Activated CD8-positive, alpha-beta memory T cell treated with anti-CD3 and anti-CD28 coated beads for 36 hours (primary cell): ENCODE results near the gene FBLN1. TPM values are rescaled to one million over a fixed set of nuclear protein-coding genes. Genes with fewer than 3 reads are reported as not detected.
"Not testable (repeated sequence)": the region's sequence is repeated elsewhere in the genome, so short reads cannot be mapped to it uniquely, and the experiment has no call there.

Experiments
- CTCF ChIA-PET: fragments of 350-600 bp; sonication (Branson Sonifier 250); formaldehyde crosslinking; loops from one replicate; lab custom pipeline; 2021; ENCODE audit warnings: antibody characterized with exemption; lab: Charles Lee
- POLR2A ChIA-PET: fragments of 350-600 bp; sonication (Branson Sonifier 250); formaldehyde crosslinking; loops from one replicate; lab custom pipeline; 2021; ENCODE audit warnings: antibody characterized with exemption; lab: Charles Lee
- total RNA-seq, 2 experiments: library from RNA; stranded (reverse); gene quantifications; one replicate each; pipeline ENCODE4 v1.2.3, GENCODE V29; 2021

The FBLN1 gene
- total RNA-seq, 2 experiments from 2014 or later, result not detected

DNA sequence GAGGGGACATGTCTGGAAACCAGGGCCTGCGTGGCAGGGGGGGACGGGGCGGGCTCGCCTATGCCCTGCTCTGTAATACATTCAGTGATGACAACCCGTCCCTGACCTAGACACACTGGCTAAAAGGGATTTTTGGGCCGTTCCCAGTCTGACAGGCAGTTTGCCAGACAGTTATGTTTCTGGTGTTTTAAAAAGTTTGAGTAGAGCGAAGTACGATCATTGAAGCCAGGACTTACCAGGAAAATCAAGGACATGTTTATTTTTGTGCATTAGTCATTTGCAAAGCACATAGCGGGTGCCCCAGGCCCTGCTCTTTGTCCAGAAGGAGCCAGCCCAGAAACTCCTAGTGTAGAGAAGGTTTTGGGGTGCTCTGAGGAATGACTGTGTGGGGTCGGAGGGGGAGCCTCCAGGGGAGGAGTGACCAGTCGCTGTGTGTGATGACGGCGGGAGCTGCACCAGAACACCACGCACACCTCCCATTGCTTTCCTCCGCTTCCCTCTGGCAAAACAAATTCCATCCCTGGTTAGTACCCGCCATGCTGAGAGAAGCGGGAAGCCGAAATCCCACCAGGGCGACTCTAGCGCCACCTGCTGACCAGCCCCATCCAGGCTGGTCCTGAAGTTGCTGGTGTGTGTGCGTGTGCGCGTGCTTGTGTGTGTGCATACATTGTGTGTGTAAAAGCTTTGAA is 50.8 kb downstream of the FBLN1 start:
- ChIA-PET POLR2A (no interaction called here), CTCF (interaction anchor here (0.5 to 1.3 kb wide), 3 partner anchors 53 to 284 kb away, joined by 3 read pairs; no protein-coding TSS in a partner anchor)

DNA sequence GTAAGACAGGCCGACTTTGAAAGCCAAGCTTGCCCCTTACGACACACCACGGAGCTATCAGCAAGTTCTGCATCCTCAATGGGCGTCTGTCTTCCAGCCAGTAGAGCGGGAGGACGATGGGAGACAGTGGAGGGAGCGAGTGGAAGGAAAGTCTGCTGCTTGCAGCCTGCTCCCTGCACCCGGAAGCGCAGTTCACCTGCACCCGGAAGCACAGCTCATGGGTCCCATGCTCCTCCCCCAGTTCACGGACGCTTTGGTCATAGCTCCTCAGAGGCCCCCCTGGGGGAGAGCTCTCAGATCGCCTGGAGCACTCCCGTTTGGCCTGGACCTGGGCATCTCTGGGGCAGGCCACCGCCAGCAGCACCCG is 51.3 kb downstream of the FBLN1 start:
- ChIA-PET POLR2A (no interaction called here), CTCF (interaction anchor here (0.5 to 1.3 kb wide), 3 partner anchors 52 to 285 kb away, joined by 3 read pairs; no protein-coding TSS in a partner anchor)

GRCh38 chr22:45554861-45555260 is 52.2 kb downstream of the FBLN1 start:
- ChIA-PET CTCF (no interaction called here), POLR2A (no interaction called here)

- CTCF ChIA-PET, POLR2A ChIA-PET: not testable (repeated sequence)
Observed at GRCh38 chr22:45557926-45558325, 55.2 kb downstream of the FBLN1 start.

DNA sequence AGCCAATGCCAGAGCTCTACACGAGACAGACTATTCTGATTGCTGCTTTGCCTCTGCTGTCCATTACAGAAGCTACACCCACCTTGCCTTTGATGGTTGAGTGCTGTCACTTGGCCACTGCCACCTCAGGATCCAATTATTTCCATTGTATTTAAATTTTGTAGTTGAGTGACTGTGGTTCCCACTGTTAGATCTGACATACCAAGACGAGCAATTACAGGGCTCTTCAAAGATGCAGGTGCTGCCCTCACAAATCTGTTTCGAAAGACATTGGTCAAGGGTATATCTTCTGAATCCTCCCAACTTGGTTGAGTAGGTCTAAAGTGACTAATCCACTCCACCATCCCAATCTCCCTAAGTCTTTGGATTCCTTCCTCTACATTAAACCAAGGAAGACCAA is 57.4 kb downstream of the FBLN1 start:
- CTCF ChIA-PET, POLR2A ChIA-PET: not testable (repeated sequence)

DNA sequence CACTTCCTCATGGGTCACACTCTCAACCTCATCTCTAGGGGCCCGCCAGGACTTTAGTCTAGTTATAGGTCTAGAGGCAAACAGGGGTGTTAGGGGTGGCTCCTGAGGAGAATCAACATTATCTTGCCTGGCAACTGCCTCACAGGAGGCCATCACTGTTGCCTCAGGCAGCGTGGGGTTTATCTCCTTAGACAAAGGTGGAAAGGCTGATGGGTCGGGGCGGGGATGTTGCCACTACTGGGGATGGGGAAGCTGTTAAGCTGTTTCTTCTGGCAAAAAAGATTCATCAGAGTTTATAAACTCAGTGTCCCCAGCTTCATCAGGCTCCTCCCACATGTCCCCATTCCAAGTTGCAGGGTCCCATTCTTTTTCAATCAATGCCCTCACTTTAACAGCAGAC is 58.1 kb downstream of the FBLN1 start:
- POLR2A ChIA-PET, CTCF ChIA-PET: not testable (repeated sequence)

GRCh38 chr22:45562102-45562501 is 59.4 kb downstream of the FBLN1 start:
- ChIA-PET CTCF (no interaction called here), POLR2A (no interaction called here)

DNA sequence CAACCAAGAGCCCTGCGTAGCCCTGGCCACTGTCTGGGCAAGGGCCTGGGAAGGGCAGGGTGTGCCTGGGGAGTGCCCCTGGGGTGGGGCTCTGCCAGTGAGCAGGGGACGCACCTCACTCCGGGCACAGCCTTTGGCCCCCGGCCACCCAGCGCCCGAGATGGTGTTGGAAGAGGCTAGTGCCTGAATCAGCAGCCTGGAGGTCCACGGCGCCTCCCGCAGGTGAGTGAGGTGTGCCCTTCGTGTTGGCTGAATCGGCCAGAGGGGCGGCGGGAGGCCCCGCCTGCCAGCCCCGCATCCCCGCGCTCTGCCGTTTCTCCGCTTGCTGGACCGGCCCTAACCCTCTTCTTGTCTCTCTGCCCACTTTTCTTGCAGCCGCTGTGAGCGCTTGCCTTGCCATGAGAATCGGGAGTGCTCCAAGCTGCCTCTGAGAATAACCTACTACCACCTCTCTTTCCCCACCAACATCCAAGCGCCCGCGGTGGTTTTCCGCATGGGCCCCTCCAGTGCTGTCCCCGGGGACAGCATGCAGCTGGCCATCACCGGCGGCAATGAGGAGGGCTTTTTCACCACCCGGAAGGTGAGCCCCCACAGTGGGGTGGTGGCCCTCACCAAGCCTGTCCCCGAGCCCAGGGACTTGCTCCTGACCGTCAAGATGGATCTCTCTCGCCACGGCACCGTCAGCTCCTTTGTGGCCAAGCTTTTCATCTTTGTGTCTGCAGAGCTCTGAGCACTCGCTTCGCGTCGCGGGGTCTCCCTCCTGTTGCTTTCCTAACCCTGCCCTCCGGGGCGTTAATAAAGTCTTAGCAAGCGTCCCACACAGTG is 60.1 kb downstream of the FBLN1 start:
- POLR2A ChIA-PET, result no interaction called here
- CTCF ChIA-PET, result interaction anchor here (0.5 to 0.9 kb wide), 2 partner anchors 15 to 441 kb away, joined by 3 read pairs; no protein-coding TSS in a partner anchor

GRCh38 chr22:45563362-45564040 is 60.8 kb downstream of the FBLN1 start:
- CTCF ChIA-PET, result interaction anchor here (0.9 kb wide), 1 partner anchor 14 kb away, joined by 3 read pairs; no protein-coding TSS in a partner anchor

DNA sequence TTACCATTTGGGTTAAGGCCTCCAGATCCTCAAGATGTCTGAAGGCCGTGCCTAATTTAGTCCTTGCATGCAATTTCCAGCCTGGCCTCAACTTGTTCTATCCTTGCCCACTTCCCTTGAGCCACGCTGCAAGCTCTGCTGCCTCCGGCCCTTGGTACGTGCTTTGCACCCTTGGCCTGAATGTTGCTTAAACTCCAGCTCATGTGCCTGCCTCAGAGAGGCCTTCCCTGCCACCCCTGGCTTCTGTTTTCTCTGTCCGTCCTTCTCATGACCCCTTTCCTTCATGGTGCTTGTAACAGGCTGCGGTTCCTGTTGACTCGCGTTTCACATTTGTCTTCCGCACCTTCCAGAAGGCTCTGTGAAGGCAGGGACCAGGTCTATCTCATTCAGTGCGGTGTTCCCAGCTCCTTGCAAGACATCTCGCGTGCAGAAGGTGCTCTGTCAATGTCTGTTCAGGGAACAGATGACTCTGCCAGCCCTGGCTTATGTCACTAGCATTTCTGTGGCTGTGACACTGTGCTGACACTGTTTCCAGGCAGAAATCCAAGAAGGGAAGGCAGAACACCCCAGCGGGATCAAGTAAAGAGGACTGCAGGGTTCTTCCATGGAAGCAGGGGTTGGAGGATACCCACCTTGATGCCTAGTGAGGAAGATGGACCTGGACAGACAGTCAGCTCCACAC is 61.8 kb downstream of the FBLN1 start:
- CTCF ChIA-PET, result no interaction called here
- POLR2A ChIA-PET, result no interaction called here

More at GRCh38 chr22:45563362-45564040, 60.8 kb downstream of the FBLN1 start:
- POLR2A ChIA-PET, result no interaction called here

- ChIA-PET CTCF (no interaction called here), POLR2A (no interaction called here)
Observed at GRCh38 chr22:45565171-45565570, 62.5 kb downstream of the FBLN1 start.

DNA sequence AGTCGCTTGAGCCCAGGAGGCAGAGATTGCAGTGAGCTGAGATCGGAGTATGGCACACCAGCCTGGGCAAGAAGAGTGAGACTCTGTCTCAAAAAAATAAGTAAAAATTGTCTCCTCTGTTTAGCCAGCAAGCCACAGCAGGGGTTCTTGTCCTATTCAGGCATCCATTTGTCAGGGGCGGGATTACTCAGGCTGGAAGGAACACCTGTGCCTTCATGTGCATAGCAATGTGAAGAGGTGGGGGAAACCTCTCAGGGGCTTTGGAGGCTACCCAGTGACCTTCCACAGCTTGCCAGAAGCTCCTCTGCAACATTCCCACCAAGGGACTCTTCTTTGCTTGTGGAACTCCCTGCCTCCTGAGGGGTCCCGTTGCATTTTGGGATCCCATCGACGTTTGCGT is 63.3 kb downstream of the FBLN1 start:
- CTCF ChIA-PET, result no interaction called here

DNA sequence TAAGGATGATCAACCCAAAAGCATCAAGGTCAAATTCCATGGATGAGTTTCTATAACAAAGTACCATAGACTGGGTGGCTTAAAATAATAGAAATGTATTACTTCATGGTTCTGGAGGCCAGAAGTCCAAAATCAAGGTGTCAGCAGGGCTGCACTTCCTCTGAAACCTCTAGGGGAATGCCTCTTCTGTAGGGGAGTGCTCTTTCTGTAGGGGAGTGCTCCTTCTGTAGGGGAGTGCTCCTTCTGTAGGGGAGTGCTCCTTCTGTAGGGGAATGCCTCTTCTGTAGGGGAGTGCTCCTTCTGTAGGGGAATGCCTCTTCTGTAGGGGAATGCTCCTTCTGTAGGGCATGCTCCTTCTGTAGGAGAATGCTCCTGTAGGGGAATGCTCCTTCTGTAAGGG is 65.5 kb downstream of the FBLN1 start:
- CTCF ChIA-PET, result no interaction called here
- POLR2A ChIA-PET, result no interaction called here

More for the DNA sequence above, 63.3 kb downstream of the FBLN1 start:
- POLR2A ChIA-PET, result no interaction called here

DNA sequence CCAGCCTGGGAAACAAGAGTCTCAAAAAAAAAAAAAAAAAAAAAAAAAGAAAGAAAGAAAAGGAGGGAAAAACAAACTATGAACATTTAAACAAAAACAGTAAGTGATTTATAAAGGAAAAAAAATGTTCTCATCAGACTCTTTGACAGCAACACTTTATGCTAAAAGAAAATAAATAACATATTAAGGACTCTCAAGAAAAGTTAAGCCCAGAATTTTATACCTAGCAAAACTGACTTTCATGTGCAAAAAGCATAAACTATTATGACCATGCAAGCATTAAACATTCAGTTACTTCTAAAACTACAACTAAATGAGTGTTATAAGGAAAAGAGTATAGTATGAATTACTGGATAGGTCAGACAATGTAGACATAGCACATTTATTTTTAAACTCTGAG is 68.4 kb downstream of the FBLN1 start:
- CTCF ChIA-PET, result no interaction called here
- POLR2A ChIA-PET, result no interaction called here

GRCh38 chr22:45572444-45572843 is 69.8 kb downstream of the FBLN1 start:
- POLR2A ChIA-PET, result no interaction called here
- CTCF ChIA-PET, result no interaction called here

DNA sequence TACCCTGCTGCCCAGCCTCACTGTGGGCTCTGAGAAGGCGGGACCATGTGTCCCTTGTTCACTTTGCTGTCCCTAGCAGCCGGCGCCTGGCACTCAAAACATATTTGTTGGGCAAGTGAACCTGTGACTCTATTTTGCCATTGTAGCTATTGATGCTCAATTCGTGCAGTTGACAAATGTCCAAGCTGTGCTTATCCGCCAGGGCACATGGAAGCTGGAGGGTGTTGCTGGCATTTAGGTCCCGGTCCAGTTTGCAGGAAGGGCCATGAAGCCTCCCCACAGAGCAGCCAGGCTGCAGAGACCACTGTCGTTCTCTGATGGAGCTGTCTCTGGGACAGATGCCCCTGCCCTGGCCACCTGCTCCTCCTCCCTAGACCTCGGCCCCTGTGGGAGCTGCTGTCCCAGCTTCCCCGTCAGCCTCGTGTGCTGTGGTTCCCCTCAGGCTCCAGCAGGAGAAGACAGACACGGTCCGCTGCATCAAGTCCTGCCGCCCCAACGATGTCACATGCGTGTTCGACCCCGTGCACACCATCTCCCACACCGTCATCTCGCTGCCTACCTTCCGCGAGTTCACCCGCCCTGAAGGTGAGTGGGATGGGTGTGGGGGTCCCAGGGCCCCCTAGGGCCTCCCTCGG is 71.5 kb downstream of the FBLN1 start:
- POLR2A ChIA-PET, result no interaction called here
- CTCF ChIA-PET, result no interaction called here

DNA sequence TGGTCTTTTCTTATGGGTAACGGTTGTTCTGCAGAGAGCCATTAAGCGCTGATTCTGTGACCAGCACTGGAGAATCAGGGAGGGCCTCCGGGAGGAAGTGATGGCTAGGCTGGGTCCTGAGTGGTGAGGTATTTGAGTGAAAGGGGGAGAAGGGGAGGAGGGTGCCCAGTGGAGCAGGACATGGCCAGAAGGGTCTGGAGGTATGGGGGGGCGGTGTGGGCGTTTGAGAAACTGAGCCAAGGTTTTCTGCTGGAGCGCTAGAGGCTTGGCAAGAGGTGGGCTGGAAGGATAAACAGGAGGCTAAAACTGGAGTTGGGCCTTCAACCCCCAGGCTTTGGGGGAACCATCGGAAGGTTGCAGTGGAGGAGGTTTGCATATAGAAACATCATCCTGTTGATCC is 72.5 kb downstream of the FBLN1 start:
- ChIA-PET POLR2A (no interaction called here), CTCF (no interaction called here)

GRCh38 chr22:45575607-45576272 is 73.1 kb downstream of the FBLN1 start:
- POLR2A ChIA-PET, result no interaction called here

DNA sequence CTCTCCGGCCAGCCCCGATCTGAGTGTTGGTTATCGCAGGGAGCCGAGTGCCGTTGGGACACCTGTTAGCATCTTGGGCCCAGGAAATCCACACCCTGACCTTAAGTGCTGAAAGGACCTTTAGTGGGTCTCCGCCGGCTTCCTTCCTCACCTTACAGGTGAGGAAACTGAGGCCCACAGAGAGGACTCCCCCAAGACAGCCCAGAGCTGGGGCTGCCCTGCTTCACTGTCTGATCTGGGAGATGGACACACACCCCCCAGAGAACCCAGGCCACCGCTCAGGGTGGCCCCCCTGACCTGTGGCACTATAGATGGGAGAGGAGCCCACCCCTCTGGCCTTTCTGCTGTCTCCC is 73.6 kb downstream of the FBLN1 start:
- ChIA-PET POLR2A (no interaction called here), CTCF (no interaction called here)

More at GRCh38 chr22:45575607-45576272, 73.1 kb downstream of the FBLN1 start:
- CTCF ChIA-PET, result no interaction called here
